PC-3 (cell line): ENCODE measurements around the gene ETS1.

ENCODE experiments used
- EZH2phosphoT487 ChIP-seq: fragments of 300-600 bp; sonication (generic); IDR thresholded peaks from 2 replicates; pipeline ENCODE4 v1.6.1; 2018; ENCODE audit warnings: mild to moderate bottlenecking, antibody characterized with exemption, low read length, borderline replicate concordance
- TF ChIP-seq, protein P1 (sequence below): fragments of 300-600 bp; sonication (generic); conservative IDR thresholded peaks from 2 replicates; pipeline ENCODE4 v1.5.1; 2017; ENCODE audit warnings: antibody characterized with exemption, low read depth, mild to moderate bottlenecking, low read length

DNA sequence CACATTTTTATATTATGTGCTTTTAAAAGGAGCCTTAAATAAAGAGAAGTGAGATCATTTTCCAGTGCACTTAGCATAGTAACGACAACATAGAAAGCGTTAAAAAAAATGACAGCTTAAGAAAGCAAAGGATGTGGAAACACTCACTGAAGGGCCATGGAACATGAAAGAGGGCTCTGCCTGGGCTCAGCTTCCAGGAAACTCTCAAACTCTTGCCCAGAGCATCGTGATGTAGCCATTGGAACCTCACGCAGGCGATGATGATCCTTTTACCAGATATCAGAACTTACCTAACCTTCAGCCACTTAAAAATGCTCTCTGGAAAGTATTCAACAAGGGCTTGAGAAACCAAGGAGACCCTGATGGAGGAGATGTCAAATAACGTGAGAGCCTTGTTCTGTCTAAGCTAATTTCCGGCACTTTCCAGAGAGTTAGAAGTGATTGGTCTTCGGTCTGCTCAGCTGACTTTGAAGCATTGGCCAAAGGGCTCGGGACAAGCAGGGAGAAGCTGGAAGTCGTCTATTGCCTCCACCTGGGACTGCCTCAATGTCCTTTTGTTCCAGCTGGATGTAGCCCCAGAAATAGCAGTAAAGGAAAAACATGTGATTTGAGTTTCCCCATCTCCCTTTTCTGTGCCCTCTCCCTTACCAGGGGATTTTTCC, 21.5 kb upstream of the ETS1 start:
- TF ChIP-seq, protein P1, sequence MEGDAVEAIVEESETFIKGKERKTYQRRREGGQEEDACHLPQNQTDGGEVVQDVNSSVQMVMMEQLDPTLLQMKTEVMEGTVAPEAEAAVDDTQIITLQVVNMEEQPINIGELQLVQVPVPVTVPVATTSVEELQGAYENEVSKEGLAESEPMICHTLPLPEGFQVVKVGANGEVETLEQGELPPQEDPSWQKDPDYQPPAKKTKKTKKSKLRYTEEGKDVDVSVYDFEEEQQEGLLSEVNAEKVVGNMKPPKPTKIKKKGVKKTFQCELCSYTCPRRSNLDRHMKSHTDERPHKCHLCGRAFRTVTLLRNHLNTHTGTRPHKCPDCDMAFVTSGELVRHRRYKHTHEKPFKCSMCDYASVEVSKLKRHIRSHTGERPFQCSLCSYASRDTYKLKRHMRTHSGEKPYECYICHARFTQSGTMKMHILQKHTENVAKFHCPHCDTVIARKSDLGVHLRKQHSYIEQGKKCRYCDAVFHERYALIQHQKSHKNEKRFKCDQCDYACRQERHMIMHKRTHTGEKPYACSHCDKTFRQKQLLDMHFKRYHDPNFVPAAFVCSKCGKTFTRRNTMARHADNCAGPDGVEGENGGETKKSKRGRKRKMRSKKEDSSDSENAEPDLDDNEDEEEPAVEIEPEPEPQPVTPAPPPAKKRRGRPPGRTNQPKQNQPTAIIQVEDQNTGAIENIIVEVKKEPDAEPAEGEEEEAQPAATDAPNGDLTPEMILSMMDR, result no peak
- no peak for TF ChIP-seq EZH2phosphoT487
